Measurements from ENCODE around the gene VCP. TPM values are rescaled to one million over a fixed set of nuclear protein-coding genes. Genes with fewer than 3 reads are reported as not detected.

Gene VCP
- total RNA-seq, 1 donor from 2014 or later: 397 TPM

DNA sequence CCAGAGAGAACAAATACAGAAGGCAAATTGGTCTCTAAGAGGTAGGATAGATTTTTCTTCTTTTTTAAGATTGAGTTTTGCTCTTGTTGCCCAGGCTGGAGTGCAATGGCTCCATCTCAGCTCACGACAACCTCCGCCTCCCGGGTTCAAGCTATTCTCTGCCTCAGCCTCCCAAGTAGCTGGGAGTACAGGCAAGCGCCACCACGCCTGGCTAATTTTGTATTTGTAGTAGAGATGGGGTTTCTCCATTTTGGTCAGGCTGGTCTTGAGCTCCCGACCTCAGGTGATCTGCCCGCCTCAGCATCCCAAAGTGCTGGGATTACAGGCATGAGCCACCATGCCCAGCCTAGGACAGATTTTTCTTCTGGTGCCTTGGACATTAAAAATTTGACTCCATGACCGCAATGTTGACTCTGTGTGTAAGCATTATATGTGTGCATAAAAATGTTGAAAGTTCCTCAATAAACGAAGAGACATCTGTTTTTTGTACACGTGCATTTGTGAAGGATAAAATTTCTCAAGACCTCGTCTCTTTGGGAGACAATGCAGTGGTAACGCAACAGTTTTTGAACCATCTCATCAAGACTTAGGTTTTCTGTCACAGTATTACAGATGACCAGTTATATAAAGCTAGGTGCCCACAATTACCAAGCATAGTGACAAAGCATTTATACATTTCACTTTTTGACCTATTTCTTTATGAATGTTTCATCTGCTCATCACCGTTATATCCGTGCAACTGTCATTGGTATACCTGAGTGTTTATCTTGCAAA is 17.4 kb downstream of the VCP start:
- H3K4me3 Mint-ChIP-seq (ENCODE audit: unreplicated experiment): no peak overlapping the region
- no peak for TF ChIP-seq CTCF (IDR thresholded peaks at IDR 0.05; ENCODE audit: unreplicated experiment)
- DNase-seq (ENCODE audit: low spot score): no peak
- H3K36me3 Mint-ChIP-seq (ENCODE audit: low read depth, unreplicated experiment): peaks cover 60% of the 10 kb centered on the region
- H3K4me1 Mint-ChIP-seq (ENCODE audit: unreplicated experiment): no peaks in the 10 kb centered on the region
- H3K9me3 Mint-ChIP-seq (ENCODE audit: unreplicated experiment): no peaks in the 10 kb centered on the region
- H3K27me3 Mint-ChIP-seq (ENCODE audit: unreplicated experiment): peaks cover 5% of the 10 kb centered on the region
- no peak overlapping the region for H3K27ac Mint-ChIP-seq (ENCODE audit: unreplicated experiment)

GRCh38 chr9:35054185-35054835 is 18.1 kb downstream of the VCP start:
- no peak overlapping the region for H3K4me3 Mint-ChIP-seq (ENCODE audit: unreplicated experiment)
- H3K27ac Mint-ChIP-seq (ENCODE audit: unreplicated experiment): peak overlapping the region; percentile 3
- H3K27me3 Mint-ChIP-seq (ENCODE audit: unreplicated experiment): peaks cover 4% of the 10 kb centered on the region
- TF ChIP-seq CTCF (IDR thresholded peaks at IDR 0.05; ENCODE audit: unreplicated experiment): no peak
- no peaks in the 10 kb centered on the region for H3K4me1 Mint-ChIP-seq (ENCODE audit: unreplicated experiment)
- H3K36me3 Mint-ChIP-seq (ENCODE audit: low read depth, unreplicated experiment): peaks cover 54% of the 10 kb centered on the region
- no peaks in the 10 kb centered on the region for H3K9me3 Mint-ChIP-seq (ENCODE audit: unreplicated experiment)
- no peak for DNase-seq (ENCODE audit: low spot score)

- H3K4me1 Mint-ChIP-seq (ENCODE audit: unreplicated experiment): no peaks in the 10 kb centered on the region
These were observed 21.1 kb downstream of the VCP start for GRCh38 chr9:35051069-35051967.

GRCh38 chr9:35048511-35048910 is 23.9 kb downstream of the VCP start:
- H3K27me3 Mint-ChIP-seq (ENCODE audit: unreplicated experiment): peaks cover 3% of the 10 kb centered on the region
- TF ChIP-seq CTCF (IDR thresholded peaks at IDR 0.05; ENCODE audit: unreplicated experiment): no peak
- no peak overlapping the region for H3K4me3 Mint-ChIP-seq (ENCODE audit: unreplicated experiment)
- H3K36me3 Mint-ChIP-seq (ENCODE audit: low read depth, unreplicated experiment): peaks cover 16% of the 10 kb centered on the region
- no peaks in the 10 kb centered on the region for H3K4me1 Mint-ChIP-seq (ENCODE audit: unreplicated experiment)
- no peak overlapping the region for H3K27ac Mint-ChIP-seq (ENCODE audit: unreplicated experiment)
- no peaks in the 10 kb centered on the region for H3K9me3 Mint-ChIP-seq (ENCODE audit: unreplicated experiment)
- DNase-seq (ENCODE audit: low spot score): no peak

More at GRCh38 chr9:35051069-35051967, 21.1 kb downstream of the VCP start:
- peak; percentile 84 for TF ChIP-seq CTCF (IDR thresholded peaks at IDR 0.05; ENCODE audit: unreplicated experiment)
- Mint-ChIP-seq H3K36me3 (ENCODE audit: low read depth, unreplicated experiment) (peaks cover 32% of the 10 kb centered on the region), H3K27ac (ENCODE audit: unreplicated experiment) (no peak overlapping the region), H3K9me3 (ENCODE audit: unreplicated experiment) (no peaks in the 10 kb centered on the region), H3K27me3 (ENCODE audit: unreplicated experiment) (peaks cover 3% of the 10 kb centered on the region), H3K4me3 (ENCODE audit: unreplicated experiment) (no peak overlapping the region)
- DNase-seq (ENCODE audit: low spot score): peak; percentile 75
